Breast epithelium (tissue), 4 donors: Measurements from ENCODE around the gene ADGRG1. TPM values are rescaled to one million over a fixed set of nuclear protein-coding genes. Genes with fewer than 3 reads are reported as not detected.

Experiments
- DNase-seq, 2 donors: peaks; one replicate each; pipeline ENCODE4 v3.0.0-alpha.2; 2019; ENCODE audit warnings: low spot score in 2 of 2
- H3K27ac ChIP-seq, 2 donors: fragments of 200-600 bp; sonication (generic) in 1 of 2; one replicate each; pipeline ENCODE4 v1.5.1; 2016 to 2019; ENCODE audit warnings: mild to moderate bottlenecking in 1 of 2
- H3K27me3 ChIP-seq, 2 donors: fragments of 200-600 bp; sonication (generic) in 1 of 2; one replicate each; pipeline versions ENCODE4 v1.5.1 to v1.6.0; 2017 to 2019; ENCODE audit warnings: control low read depth in 1 of 2, mild to moderate bottlenecking in 1 of 2
- H3K36me3 ChIP-seq: fragments of 200-600 bp; one replicate; pipeline ENCODE4 v1.5.1; 2019
- H3K4me1 ChIP-seq, 2 donors: fragments of 200-600 bp; sonication (generic); one replicate each; pipeline ENCODE4 v1.5.1; 2016 to 2019; ENCODE audit warnings: control low read depth in 1 of 2
- H3K4me3 ChIP-seq, 3 donors: fragments of 200-600 bp; sonication (generic); 1 replicate in 2 of 3; 2 replicates in 1 of 3; pipeline ENCODE4 v1.5.1; 2016 to 2019; ENCODE audit warnings: mild to moderate bottlenecking in 3 of 3, moderate library complexity in 2 of 3
- H3K9me3 ChIP-seq, 2 donors: fragments of 200-600 bp; sonication (generic) in 1 of 2; one replicate each; pipeline ENCODE4 v1.5.1; 2016 to 2019; ENCODE audit warnings: control low read depth in 1 of 2
- CTCF ChIP-seq, 3 donors: fragments of 450-650 bp; IDR thresholded peaks; one replicate each; pipeline ENCODE4 v1.5.1; 2016 to 2017; ENCODE audit warnings: antibody characterized with exemption in 3 of 3, mild to moderate bottlenecking in 3 of 3, moderate library complexity in 3 of 3
- POLR2A ChIP-seq: fragments of 450-650 bp; IDR thresholded peaks from one replicate; pipeline ENCODE4 v1.6.1; 2016; ENCODE audit warnings: antibody characterized with exemption, mild to moderate bottlenecking, moderate library complexity
- POLR2AphosphoS5 ChIP-seq, 3 donors: sonication (generic); formaldehyde crosslinking; IDR thresholded peaks; one replicate each; pipeline ENCODE4 v1.6.1; 2017; ENCODE audit warnings: antibody characterized with exemption in 3 of 3
- intact Hi-C: fragments of 100-400 bp; cut with DNase I; formaldehyde crosslinking; loops from one replicate; pipeline ENCODE4 v1.15.1; 2023; ENCODE audit warnings: low total_unique reads
- total RNA-seq, 3 donors: library from RNA; depleted of rRNA; stranded (reverse); fragments of >200 nt; gene quantifications; one replicate each; pipeline ENCODE4 v1.1.0, GENCODE V29; 2016

Gene ADGRG1
- total RNA-seq, 3 donors from 2014 or later: 9.4 to 54.1 (median 34.0) TPM

GRCh38 chr16:57701759-57702371 lies 73.4 kb downstream of the ADGRG1 start:
- DNase-seq: no peak
- intact Hi-C loops: no loop called here
- no peaks in the 10 kb centered on the region for H3K9me3 ChIP-seq
- no peaks in the 10 kb centered on the region for H3K36me3 ChIP-seq
- no peak overlapping the region for H3K27ac ChIP-seq
- H3K4me3 ChIP-seq: no peak overlapping the region
- TF ChIP-seq POLR2AphosphoS5 (IDR thresholded peaks at IDR 0.05) (no peak), POLR2A (no peak), CTCF (IDR thresholded peaks at IDR 0.05) (no peak)
- no peaks in the 10 kb centered on the region for H3K4me1 ChIP-seq
- no peaks in the 10 kb centered on the region for H3K27me3 ChIP-seq

- intact Hi-C loops: no loop called here
- no peaks in the 10 kb centered on the region for H3K27me3 ChIP-seq
- no peak for DNase-seq
- TF ChIP-seq POLR2AphosphoS5 (IDR thresholded peaks at IDR 0.05) (no peak), CTCF (IDR thresholded peaks at IDR 0.05) (no peak), POLR2A (no peak)
- H3K9me3 ChIP-seq: no peaks in the 10 kb centered on the region
- no peaks in the 10 kb centered on the region for H3K4me1 ChIP-seq
- H3K36me3 ChIP-seq: no peaks in the 10 kb centered on the region
- no peak overlapping the region for H3K27ac ChIP-seq
- no peak overlapping the region for H3K4me3 ChIP-seq
Observed at GRCh38 chr16:57703416-57704010, 75.1 kb downstream of the ADGRG1 start.

- no peak for TF ChIP-seq CTCF (IDR thresholded peaks at IDR 0.05)
- no peak for TF ChIP-seq POLR2AphosphoS5 (IDR thresholded peaks at IDR 0.05)
- no peak for TF ChIP-seq POLR2A
- Histone ChIP-seq H3K4me3 (no peak overlapping the region), H3K9me3 (no peaks in the 10 kb centered on the region), H3K4me1 (no peaks in the 10 kb centered on the region), H3K27ac (no peak overlapping the region), H3K27me3 (no peaks in the 10 kb centered on the region), H3K36me3 (no peaks in the 10 kb centered on the region)
- intact Hi-C loops: no loop called here
- no peak for DNase-seq
Observed at GRCh38 chr16:57704011-57704904, 75.8 kb downstream of the ADGRG1 start.

DNA sequence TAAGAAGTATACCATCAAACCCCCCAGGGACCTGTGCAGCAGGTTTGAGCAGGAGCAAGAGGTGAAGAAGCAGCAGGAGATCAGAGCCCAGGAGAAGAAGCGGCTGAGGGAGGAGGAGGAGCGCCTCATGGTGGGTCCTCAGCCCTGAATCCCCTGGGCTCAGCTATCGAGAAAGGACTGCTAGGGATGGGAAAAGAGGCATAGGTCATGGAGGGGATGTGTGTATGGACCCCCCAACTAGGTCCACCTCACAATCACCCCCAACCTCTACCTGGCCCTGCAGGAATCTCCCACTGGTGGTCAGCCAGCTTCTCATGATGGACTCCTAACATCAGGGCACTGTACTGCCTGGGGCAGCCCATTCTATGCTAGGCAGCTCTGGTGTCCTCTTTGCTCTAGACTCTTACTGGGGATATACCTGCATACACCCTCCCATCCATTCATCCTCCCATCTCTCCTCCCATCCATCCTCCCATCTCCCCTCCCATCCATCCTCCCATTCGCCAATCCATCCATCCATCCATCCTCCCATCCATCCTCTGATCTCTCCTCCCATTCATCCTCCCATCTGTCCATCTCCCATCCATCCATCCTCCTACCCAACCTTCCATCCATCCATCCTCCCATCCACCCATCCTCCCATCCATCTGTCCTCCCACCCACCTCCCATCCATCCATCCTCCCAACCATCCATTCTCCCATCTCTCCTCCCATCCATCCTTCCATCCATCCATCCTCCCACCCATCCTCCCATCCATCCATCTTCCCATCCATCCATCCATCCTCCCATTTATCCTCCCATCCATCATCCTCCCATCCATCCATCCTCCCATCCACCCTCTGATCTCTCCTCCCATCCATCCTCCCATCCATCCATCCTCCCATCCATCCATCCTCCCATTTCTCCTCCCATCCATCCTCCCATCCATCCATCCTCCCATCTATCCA lies 76.7 kb downstream of the ADGRG1 start:
- H3K27ac ChIP-seq: no peak overlapping the region
- TF ChIP-seq POLR2A (no peak), CTCF (IDR thresholded peaks at IDR 0.05) (no peak), POLR2AphosphoS5 (IDR thresholded peaks at IDR 0.05) (no peak)
- no peak overlapping the region for H3K4me3 ChIP-seq
- H3K36me3 ChIP-seq: no peaks in the 10 kb centered on the region
- no peaks in the 10 kb centered on the region for H3K4me1 ChIP-seq
- no peaks in the 10 kb centered on the region for H3K27me3 ChIP-seq
- DNase-seq: no peak
- H3K9me3 ChIP-seq: no peaks in the 10 kb centered on the region
- intact Hi-C loops: no loop called here
